GM19238 (cell line): ENCODE data around the gene C17orf50.
"Not testable (repeated sequence)": the region's sequence is repeated elsewhere in the genome, so short reads cannot be mapped to it uniquely, and the experiment has no call there.

Experiments
- DNase-seq: peaks from one replicate; pipeline ENCODE4 v3.0.0; 2011; ENCODE audit warnings: low spot score; ENCODE audit not compliant: insufficient read length

C17orf50 gene

GRCh38 chr17:35751541-35751940 is 9.1 kb upstream of the C17orf50 start:
- DNase-seq = not testable (repeated sequence)

- DNase-seq = no peak
Measured at GRCh38 chr17:35752471-35752870, 8.2 kb upstream of the C17orf50 start.

GRCh38 chr17:35752945-35753764 is 7.5 kb upstream of the C17orf50 start, which contains the start of gene GAS2L2:
GAS2L2 (minus strand) TSS chr17:35753239; CDS start chr17:35752850, 389 bp downstream.
- DNase-seq = no peak

GRCh38 chr17:35757243-35757642 is 3.4 kb upstream of the C17orf50 start:
- no peak for DNase-seq

GRCh38 chr17:35761601-35762000 is 914 bp downstream of the C17orf50 start:
- DNase-seq = no peak

GRCh38 chr17:35763767-35764122 is 3.1 kb downstream of the C17orf50 start:
- no peak for DNase-seq

GRCh38 chr17:35764123-35764991 is 3.7 kb downstream of the C17orf50 start:
- DNase-seq = peak; percentile 99

GRCh38 chr17:35765086-35765710 is 4.5 kb downstream of the C17orf50 start:
- DNase-seq = no peak

- no peak for DNase-seq
Measured at GRCh38 chr17:35765756-35766488, 5.2 kb downstream of the C17orf50 start.

GRCh38 chr17:35766489-35766877 is 5.8 kb downstream of the C17orf50 start:
- DNase-seq = no peak

- DNase-seq = peak; percentile 41
Measured at GRCh38 chr17:35766903-35767510, 6.3 kb downstream of the C17orf50 start.

- DNase-seq = no peak
Measured at GRCh38 chr17:35768797-35769196, 8.1 kb downstream of the C17orf50 start.

- no peak for DNase-seq
Measured at GRCh38 chr17:35769895-35770486, 9.3 kb downstream of the C17orf50 start.

GRCh38 chr17:35773129-35773528 is 12.4 kb downstream of the C17orf50 start:
- DNase-seq = no peak

GRCh38 chr17:35773679-35774425 is 13.2 kb downstream of the C17orf50 start:
- no peak for DNase-seq

- DNase-seq = no peak
Measured at GRCh38 chr17:35774499-35774898, 13.8 kb downstream of the C17orf50 start.

GRCh38 chr17:35775039-35775438 is 14.4 kb downstream of the C17orf50 start:
- DNase-seq = no peak

- DNase-seq = no peak
Measured at GRCh38 chr17:35775583-35775982, 14.9 kb downstream of the C17orf50 start.

GRCh38 chr17:35778641-35779196 is 18.0 kb downstream of the C17orf50 start:
- DNase-seq = no peak
